C4-2B (cell line): ENCODE measurements around the gene ECHS1.

Experiments
- ZFX ChIP-seq: fragments of 450-650 bp; IDR thresholded peaks from 2 replicates; pipeline ENCODE4 v1.6.1; 2017
- TF ChIP-seq, protein P1 (sequence below): fragments of 450-650 bp; conservative IDR thresholded peaks from 2 replicates; pipeline ENCODE4 v1.5.1; 2017; ENCODE audit warnings: mild to moderate bottlenecking

DNA sequence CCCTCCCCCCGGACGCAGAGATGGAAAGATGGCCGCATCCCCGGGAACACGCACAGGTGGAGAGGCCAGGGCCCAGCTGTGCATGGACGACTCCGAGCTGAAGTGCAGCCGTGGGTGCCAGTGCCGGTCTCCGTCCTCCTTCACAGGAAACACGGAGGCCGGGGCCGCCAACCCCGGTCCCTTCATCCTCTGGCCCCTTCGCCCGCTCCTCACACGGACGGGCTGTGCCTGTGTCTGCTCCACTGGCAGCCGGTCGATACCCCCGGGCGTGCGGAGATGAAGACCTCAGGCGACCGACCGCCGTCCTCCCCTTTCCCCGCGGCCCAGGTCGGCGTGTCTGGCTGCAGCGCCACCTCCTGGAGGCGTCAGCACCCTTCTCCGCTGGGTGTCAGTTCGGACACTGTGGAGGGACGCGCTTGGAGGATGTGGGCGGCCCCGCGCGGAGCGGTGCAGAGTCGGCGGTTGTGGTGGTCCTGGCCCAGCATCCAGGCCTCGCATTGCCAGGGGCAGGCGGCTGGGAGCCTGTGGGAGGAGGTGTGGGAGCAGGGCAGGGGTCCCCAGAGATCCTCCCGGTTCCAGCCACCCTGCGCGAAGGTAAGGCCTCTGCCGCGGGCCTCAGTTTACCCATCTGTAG is 54.5 kb downstream of the ECHS1 start:
- TF ChIP-seq, protein P1, sequence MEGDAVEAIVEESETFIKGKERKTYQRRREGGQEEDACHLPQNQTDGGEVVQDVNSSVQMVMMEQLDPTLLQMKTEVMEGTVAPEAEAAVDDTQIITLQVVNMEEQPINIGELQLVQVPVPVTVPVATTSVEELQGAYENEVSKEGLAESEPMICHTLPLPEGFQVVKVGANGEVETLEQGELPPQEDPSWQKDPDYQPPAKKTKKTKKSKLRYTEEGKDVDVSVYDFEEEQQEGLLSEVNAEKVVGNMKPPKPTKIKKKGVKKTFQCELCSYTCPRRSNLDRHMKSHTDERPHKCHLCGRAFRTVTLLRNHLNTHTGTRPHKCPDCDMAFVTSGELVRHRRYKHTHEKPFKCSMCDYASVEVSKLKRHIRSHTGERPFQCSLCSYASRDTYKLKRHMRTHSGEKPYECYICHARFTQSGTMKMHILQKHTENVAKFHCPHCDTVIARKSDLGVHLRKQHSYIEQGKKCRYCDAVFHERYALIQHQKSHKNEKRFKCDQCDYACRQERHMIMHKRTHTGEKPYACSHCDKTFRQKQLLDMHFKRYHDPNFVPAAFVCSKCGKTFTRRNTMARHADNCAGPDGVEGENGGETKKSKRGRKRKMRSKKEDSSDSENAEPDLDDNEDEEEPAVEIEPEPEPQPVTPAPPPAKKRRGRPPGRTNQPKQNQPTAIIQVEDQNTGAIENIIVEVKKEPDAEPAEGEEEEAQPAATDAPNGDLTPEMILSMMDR = peak; percentile 88
- TF ChIP-seq ZFX = no peak
